NCI-H1048 (cell line): ENCODE measurements around the gene DYRK3.

Source experiments
- DNase-seq: peaks from one replicate; lab custom pipeline; 2025; lab: John Stamatoyannopoulos, UW

Gene DYRK3

GRCh38 chr1:206684003-206684402, 48.7 kb downstream of the DYRK3 start:
- DNase-seq: no peak

DNA sequence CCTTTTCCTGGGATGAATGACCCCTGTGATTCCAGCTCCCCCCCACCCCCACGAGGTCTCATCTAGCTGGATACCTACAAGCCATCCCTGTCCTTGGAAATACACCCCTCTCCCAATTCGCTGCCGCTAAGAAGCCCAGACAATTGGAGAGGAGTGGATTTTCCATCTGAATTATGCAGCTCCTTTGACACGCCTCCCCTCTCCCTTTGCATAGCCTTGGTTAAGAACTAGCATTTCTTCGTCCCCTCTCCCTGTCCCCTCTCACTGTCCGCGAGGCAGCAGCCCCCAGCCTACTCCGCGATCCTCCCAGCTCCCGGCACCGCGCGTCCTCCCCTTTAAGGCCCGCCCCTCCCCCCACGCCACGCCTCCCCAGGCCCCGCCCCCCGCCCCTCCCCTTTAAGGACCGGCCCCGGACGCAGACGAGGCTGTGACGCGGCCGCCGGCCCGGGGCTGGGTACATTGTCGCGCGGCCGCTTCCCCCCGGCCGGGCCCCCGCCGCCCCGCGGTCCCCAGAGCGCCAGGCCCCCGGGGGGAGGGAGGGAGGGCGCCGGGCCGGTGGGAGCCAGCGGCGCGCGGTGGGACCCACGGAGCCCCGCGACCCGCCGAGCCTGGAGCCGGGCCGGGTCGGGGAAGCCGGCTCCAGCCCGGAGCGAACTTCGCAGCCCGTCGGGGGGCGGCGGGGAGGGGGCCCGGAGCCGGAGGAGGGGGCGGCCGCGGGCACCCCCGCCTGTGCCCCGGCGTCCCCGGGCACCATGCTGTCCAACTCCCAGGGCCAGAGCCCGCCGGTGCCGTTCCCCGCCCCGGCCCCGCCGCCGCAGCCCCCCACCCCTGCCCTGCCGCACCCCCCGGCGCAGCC, 49.4 kb downstream of the DYRK3 start, which contains the start of gene MAPKAPK2:
Gene MAPKAPK2, plus strand, starts transcription at position 428 of the 856 bp plus-strand sequence. Its CDS starts 325 bp downstream, at position 753.
- DNase-seq: peak; percentile 43

DNA sequence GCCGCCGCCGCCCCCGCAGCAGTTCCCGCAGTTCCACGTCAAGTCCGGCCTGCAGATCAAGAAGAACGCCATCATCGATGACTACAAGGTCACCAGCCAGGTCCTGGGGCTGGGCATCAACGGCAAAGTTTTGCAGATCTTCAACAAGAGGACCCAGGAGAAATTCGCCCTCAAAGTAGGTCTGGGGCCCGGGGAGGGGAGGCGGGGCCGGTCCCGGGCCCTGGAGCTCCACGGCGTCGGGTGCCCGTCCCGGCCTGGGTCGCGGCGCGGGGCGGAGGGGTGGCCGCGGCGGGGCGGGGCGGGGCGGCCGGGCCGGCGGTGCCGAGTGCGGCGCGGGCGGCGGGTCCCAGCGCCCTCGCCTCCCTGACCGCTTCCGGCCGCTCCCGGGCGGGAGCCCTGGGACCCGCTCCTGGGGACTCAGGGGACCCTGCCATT, 50.0 kb downstream of the DYRK3 start:
- no peak for DNase-seq

DNA sequence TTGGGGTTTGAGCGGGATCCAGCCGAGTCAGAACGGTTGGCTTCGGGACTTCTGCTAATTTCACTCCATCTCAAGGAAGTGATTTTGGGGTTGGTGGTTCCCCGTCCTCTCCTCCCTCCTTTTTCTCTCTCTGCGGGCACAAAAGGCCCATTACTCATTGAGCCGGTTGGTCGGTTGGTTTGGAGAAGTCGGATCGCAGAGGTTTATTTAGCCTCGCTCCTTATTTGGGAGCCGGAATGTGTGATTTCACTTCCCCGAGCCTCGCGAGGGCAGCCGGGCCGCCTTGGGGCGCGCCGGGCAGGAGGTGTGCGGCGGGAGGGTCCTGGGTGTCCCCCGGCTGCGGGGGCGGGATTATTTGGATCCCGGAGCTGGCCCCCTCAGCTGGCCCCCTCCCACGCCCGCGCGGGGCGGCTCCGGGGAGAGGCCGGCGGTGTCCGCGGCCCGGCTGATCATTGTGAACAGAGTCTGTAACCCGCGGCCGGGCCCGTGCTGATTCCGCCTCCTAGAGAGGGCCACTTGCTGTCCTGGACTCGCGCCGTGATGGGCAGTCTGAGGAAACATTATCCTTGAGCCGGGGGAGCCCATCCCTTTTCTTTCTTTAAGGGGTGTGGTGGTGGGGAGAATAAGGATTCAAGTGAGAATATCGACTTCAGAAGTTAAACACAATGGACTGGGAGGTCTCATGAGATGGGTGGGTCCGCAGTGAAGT, 50.6 kb downstream of the DYRK3 start:
- no peak for DNase-seq

GRCh38 chr1:206686478-206687249, 51.3 kb downstream of the DYRK3 start:
- no peak for DNase-seq

- DNase-seq: no peak
Measured at GRCh38 chr1:206687251-206687914, 52.0 kb downstream of the DYRK3 start.

GRCh38 chr1:206687915-206688442, 52.6 kb downstream of the DYRK3 start:
- DNase-seq: no peak

- DNase-seq: no peak
Measured at GRCh38 chr1:206690516-206690915, 55.2 kb downstream of the DYRK3 start.

DNA sequence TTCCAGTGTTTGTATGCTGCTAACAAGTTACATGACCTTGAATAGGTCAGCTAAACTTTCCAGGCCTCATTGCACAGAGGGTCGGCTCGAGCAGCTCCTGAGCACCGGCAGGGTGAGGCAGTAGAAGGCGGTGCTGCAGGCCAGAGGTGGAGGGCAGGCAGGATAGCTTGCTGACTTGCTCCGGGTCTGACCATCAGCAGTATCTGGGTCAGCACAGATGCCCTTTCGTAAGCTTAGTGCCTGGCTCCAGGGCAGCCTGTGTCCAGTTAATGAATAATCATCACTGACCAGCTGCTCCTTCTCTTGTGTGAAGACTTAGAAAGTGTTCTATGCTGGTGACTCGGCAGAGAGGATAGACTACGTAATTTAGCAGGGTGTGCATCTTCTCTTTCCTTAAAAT, 56.3 kb downstream of the DYRK3 start:
- no peak for DNase-seq

- no peak for DNase-seq
Measured at GRCh38 chr1:206693029-206693428, 57.7 kb downstream of the DYRK3 start.

GRCh38 chr1:206693592-206693991, 58.3 kb downstream of the DYRK3 start:
- no peak for DNase-seq

GRCh38 chr1:206694171-206695124, 59.1 kb downstream of the DYRK3 start:
- no peak for DNase-seq

DNA sequence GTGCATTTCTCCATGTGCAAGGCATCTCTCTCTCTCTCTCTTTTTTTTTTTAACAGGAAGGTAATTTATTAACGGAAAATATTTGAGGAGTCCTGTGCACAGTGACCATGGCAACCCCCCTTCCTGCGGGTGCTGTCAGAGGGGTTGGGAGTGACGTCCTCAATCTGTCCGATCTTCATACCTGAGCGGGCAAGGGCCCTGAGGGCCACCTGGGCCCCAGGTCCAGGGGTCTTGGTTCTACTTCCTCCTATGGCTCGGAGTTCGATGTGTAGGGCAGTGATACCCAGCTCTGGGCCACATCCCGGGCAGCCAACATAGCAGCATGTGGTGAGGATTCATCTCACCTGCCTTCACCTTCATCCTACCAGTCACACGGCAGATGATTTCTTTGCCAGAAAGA, 60.4 kb downstream of the DYRK3 start:
- no peak for DNase-seq

DNA sequence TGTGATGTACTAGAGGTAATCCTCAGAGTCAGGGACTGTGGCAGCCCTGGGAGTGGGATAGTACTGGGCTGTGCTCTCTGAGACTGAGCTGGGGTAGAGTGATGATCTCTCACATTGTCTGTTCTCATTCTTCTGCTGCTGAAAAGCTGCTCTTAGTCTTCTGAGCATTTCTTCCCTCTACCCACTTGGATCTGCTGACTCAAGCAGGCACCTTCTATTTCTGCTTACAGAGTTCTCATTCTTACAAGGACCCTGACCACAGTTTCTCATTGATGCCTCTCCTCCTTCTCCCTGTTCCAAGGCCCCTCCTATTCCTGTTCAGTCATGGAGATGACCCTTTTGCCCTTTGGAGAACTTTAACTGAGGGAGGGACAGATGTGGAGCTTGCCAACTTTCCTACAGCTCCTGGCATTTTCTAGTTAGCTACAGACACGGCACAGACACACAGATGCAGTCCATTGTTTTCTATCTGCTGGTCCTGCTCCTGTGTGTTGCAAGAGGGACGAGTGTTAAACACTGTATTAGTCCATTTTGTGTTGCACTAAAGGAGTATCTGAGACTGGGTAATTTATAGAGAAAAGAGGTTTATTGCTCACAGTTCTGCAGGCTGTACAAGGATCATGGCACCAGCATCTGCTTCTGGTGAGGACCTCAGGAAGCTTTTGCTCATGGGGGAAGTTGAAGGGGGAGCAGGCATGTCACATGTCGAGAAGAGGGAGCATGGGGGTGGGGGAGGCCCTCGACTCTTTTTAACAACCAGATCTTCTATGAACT, 61.7 kb downstream of the DYRK3 start:
- DNase-seq: no peak

DNA sequence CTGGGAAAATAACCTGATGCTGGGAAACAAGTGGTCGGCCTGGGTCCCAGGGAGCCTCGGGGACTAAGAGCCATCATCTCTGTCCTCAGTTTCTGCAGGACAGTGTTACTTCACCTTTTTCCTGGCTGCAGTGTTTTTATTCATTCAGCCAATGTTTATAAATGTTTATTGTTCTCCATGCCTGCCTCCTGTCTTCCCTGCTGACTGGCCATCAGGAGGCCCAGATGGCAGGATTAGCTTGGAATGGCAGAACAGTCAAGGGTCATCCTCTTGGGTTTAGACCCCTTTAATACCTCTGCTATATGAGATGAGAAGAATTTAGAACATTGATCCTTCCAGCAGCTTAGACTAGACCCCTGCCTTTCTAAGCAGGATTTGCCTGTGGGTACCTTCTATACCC, 62.7 kb downstream of the DYRK3 start:
- DNase-seq: no peak
